GM12874 (cell line): ENCODE results near the gene SYT6.

Experiments
- CTCF ChIP-seq: IDR thresholded peaks from 2 replicates; pipeline ENCODE4 v1.5.1; 2011; ENCODE audit warnings: low read depth, mild to moderate bottlenecking, control low read depth, low read length, moderate library complexity; ENCODE audit not compliant: insufficient read depth

The SYT6 gene

GRCh38 chr1:114048232-114048631 is 105.4 kb downstream of the SYT6 start:
- TF ChIP-seq CTCF = no peak

- TF ChIP-seq CTCF = no peak
These were observed 110.1 kb downstream of the SYT6 start for GRCh38 chr1:114043548-114043947.

- no peak for TF ChIP-seq CTCF
These were observed 110.6 kb downstream of the SYT6 start for GRCh38 chr1:114043054-114043453.

GRCh38 chr1:114040273-114041015 is 113.2 kb downstream of the SYT6 start:
- no peak for TF ChIP-seq CTCF
